Astrocyte (in vitro differentiated cells and primary cell): ENCODE measurements around the gene OR7A17. TPM values are rescaled to one million over a fixed set of nuclear protein-coding genes. Genes with fewer than 3 reads are reported as not detected.

Experiments used
- DNase-seq: peaks from one replicate; pipeline ENCODE4 v3.0.0-alpha.2; 2010; ENCODE audit warnings: low read depth
- FAIRE-seq: peaks from 2 replicates; lab custom pipeline; 2011; peaks lifted over from hg19 to GRCh38; lab: Jason Lieb, UNC
- H2AFZ ChIP-seq: 2 replicates; pipeline ENCODE4 v1.6.0; 2012; ENCODE audit warnings: low read depth, low read length, inconsistent platforms
- H3K27ac ChIP-seq: 2 replicates; pipeline ENCODE4 v1.5.1; 2011; ENCODE audit warnings: low read depth, low read length, inconsistent platforms
- H3K27me3 ChIP-seq: 2 replicates; pipeline ENCODE4 v1.6.0; 2011; ENCODE audit warnings: low read length, inconsistent platforms; ENCODE audit not compliant: insufficient read depth
- H3K36me3 ChIP-seq: 2 replicates; pipeline ENCODE4 v1.5.1; 2011; ENCODE audit warnings: low read length, inconsistent platforms; ENCODE audit not compliant: insufficient read depth
- H3K4me1 ChIP-seq: 2 replicates; pipeline ENCODE4 v1.5.1; 2011; ENCODE audit warnings: low read length, inconsistent platforms; ENCODE audit not compliant: insufficient read depth
- H3K4me2 ChIP-seq: 2 replicates; pipeline ENCODE4 v1.6.0; 2012; ENCODE audit warnings: low read length, inconsistent platforms
- H3K4me3 ChIP-seq: 2 replicates; pipeline ENCODE4 v1.5.1; 2011; ENCODE audit warnings: low read depth, mild to moderate bottlenecking, low read length, inconsistent platforms; ENCODE audit not compliant: insufficient read depth
- H3K79me2 ChIP-seq: 2 replicates; pipeline ENCODE4 v1.6.0; 2012; ENCODE audit warnings: mild to moderate bottlenecking, low read length, inconsistent platforms; ENCODE audit not compliant: insufficient read depth
- H3K9ac ChIP-seq: 2 replicates; pipeline ENCODE4 v1.6.0; 2012; ENCODE audit warnings: mild to moderate bottlenecking, low read length, inconsistent platforms
- H3K9me3 ChIP-seq: 2 replicates; pipeline ENCODE4 v1.5.1; 2012; ENCODE audit warnings: low read depth, mild to moderate bottlenecking, low read length, inconsistent platforms; ENCODE audit not compliant: insufficient read depth
- H4K20me1 ChIP-seq: 2 replicates; pipeline ENCODE4 v1.6.0; 2012; ENCODE audit warnings: low read length, inconsistent platforms; ENCODE audit not compliant: insufficient read depth
- H3K27ac Mint-ChIP-seq: one replicate; pipeline ENCODE4 v1.8.0; 2021; ENCODE audit warnings: mild to moderate bottlenecking, mixed read lengths; ENCODE audit not compliant: unreplicated experiment
- H3K27me3 Mint-ChIP-seq: one replicate; pipeline ENCODE4 v1.8.0; 2021; ENCODE audit warnings: low read depth, mixed read lengths; ENCODE audit not compliant: unreplicated experiment
- H3K36me3 Mint-ChIP-seq: one replicate; pipeline ENCODE4 v1.8.0; 2021; ENCODE audit warnings: low read depth, mixed read lengths; ENCODE audit not compliant: unreplicated experiment
- H3K4me1 Mint-ChIP-seq: one replicate; pipeline ENCODE4 v1.8.0; 2021; ENCODE audit warnings: low read depth, mixed read lengths; ENCODE audit not compliant: unreplicated experiment
- H3K4me3 Mint-ChIP-seq: one replicate; pipeline ENCODE4 v1.8.0; 2021; ENCODE audit warnings: mild to moderate bottlenecking, moderate library complexity, mixed read lengths; ENCODE audit not compliant: unreplicated experiment
- H3K9me3 Mint-ChIP-seq: one replicate; pipeline ENCODE4 v1.8.0; 2021; ENCODE audit warnings: mild to moderate bottlenecking, mixed read lengths; ENCODE audit not compliant: unreplicated experiment
- CTCF ChIP-seq: IDR thresholded peaks from 2 replicates; pipeline ENCODE4 v1.5.1; 2011; ENCODE audit warnings: low read depth, mild to moderate bottlenecking, inconsistent platforms, low read length, moderate library complexity; ENCODE audit not compliant: insufficient read depth
- EZH2 ChIP-seq: IDR thresholded peaks from 2 replicates; pipeline ENCODE4 v1.6.1; 2012; ENCODE audit warnings: mild to moderate bottlenecking, low read length, inconsistent platforms; ENCODE audit not compliant: insufficient read depth
- total RNA-seq: library from RNA; stranded (reverse); gene quantifications from 2 replicates; pipeline ENCODE4 v1.2.1, GENCODE V29; 2021

The OR7A17 gene
- total RNA-seq, 1 donor from 2014 or later: not detected

GRCh38 chr19:14915116-14915515, 29.2 kb upstream of the OR7A17 start:
- Mint-ChIP-seq H3K36me3 (no peaks in the 10 kb centered on the region), H3K27ac (no peak overlapping the region), H3K27me3 (peaks cover 9% of the 10 kb centered on the region), H3K4me3 (no peak overlapping the region), H3K9me3 (peaks cover 3% of the 10 kb centered on the region), H3K4me1 (no peaks in the 10 kb centered on the region)
- Histone ChIP-seq H3K36me3 (no peaks in the 10 kb centered on the region), H3K4me1 (no peaks in the 10 kb centered on the region), H3K4me2 (no peak overlapping the region), H2AFZ (no peak overlapping the region), H4K20me1 (no peaks in the 10 kb centered on the region), H3K79me2 (no peaks in the 10 kb centered on the region), H3K27ac (no peak overlapping the region), H3K27me3 (no peaks in the 10 kb centered on the region), H3K4me3 (no peak overlapping the region), H3K9me3 (no peaks in the 10 kb centered on the region), H3K9ac (no peak overlapping the region)
- TF ChIP-seq EZH2 (no peak), CTCF (no peak)
- no peak for FAIRE-seq
- DNase-seq: no peak

GRCh38 chr19:14906711-14907110, 20.8 kb upstream of the OR7A17 start:
- no peaks in the 10 kb centered on the region for H3K4me1 ChIP-seq

More at GRCh38 chr19:14906711-14907110, 20.8 kb upstream of the OR7A17 start:
- H4K20me1 ChIP-seq: no peaks in the 10 kb centered on the region
- Mint-ChIP-seq H3K27me3 (peaks cover 5% of the 10 kb centered on the region), H3K36me3 (no peaks in the 10 kb centered on the region), H3K9me3 (no peaks in the 10 kb centered on the region), H3K4me1 (no peaks in the 10 kb centered on the region), H3K4me3 (no peak overlapping the region), H3K27ac (no peak overlapping the region)
- no peaks in the 10 kb centered on the region for H3K27me3 ChIP-seq
- FAIRE-seq (no peak), DNase-seq (no peak)
- no peaks in the 10 kb centered on the region for H3K79me2 ChIP-seq
- TF ChIP-seq EZH2 (no peak), CTCF (no peak)
- no peak overlapping the region for H3K27ac ChIP-seq
- no peak overlapping the region for H3K9ac ChIP-seq
- no peak overlapping the region for H2AFZ ChIP-seq
- H3K4me2 ChIP-seq: no peak overlapping the region
- H3K9me3 ChIP-seq: peaks cover 3% of the 10 kb centered on the region
- no peak overlapping the region for H3K4me3 ChIP-seq
- H3K36me3 ChIP-seq: no peaks in the 10 kb centered on the region
